Tongue (tissue), 2 donors: ENCODE data around the gene KRTAP20-2. TPM values are rescaled to one million over a fixed set of nuclear protein-coding genes. Genes with fewer than 3 reads are reported as not detected.

Source experiments
- DNase-seq: peaks from one replicate; pipeline ENCODE4 v3.0.0-alpha.2; 2015
- total RNA-seq: library from RNA; depleted of rRNA; stranded (reverse); fragments of >200 nt; gene quantifications from one replicate; pipeline ENCODE4 v1.2.3, GENCODE V29; 2014

KRTAP20-2 gene
- not detected for total RNA-seq

DNA sequence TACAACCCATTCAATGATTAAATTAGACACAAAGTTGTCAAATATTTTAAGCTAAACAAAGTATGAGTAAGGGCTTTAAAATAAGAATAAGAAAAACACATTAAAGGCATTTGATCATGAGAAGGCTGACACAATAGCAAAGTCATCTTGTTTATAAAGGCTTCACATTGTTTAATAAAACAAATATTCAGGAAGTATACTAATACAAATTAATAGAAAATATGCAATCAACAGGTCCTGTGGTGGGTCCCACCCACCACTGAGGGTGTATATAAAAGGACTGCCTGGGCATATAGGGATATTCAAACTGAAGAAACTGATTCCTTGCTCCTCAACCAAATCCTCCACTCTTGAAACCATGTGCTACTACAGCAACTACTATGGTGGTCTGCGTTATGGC, at the start of gene KRTAP20-2:
Gene KRTAP20-2, plus strand, starts transcription at position 301 of the 400 bp plus-strand sequence. Its CDS starts 58 bp downstream, at position 359.
- DNase-seq: no peak

DNA sequence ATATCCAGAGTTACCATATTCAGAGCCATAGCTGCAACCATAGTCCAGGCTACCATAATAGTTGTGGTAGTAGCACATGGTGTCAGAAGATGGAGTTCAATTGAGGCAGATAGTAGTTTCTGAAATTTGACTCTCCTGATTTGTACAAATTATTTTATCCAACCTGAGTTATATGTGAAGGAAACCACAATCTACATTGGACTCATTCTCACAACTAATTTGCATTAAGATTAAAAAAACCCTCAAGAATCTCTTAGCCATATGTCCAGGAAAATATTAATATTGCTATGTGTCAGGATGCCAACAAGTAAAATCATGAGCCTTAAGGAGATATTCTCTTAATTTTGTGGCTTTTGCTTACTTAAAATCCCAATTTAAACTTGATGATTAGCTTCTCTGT, 44.7 kb upstream of the KRTAP20-2 start, which contains the start of gene KRTAP22-2:
Gene KRTAP22-2, minus strand, starts transcription at position 101 of the 400 bp plus-strand sequence.
- DNase-seq: no peak

DNA sequence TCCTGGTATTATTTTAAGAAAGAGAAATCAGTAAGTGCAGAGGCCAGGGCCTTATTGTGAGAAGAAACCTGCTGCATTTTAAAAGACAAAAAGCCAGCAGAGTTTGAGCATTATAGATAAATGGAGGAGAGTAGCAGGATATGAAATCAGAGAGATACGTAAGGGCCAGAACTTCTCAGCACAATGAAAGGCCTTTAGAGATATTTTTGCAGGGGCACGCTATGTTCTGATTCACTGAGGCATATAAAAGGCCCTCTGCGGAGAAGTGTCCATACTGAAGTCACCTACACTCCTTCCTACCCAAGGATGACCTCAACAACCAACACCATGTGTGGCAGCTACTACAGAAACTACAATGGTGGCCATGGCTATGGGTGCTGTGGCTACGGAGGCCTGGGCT, 42.9 kb upstream of the KRTAP20-2 start, which contains the start of gene KRTAP6-3:
Gene KRTAP6-3, plus strand, starts transcription at position 301 of the 400 bp plus-strand sequence. Its CDS starts 6 bp downstream, at position 307.
- DNase-seq: no peak

DNA sequence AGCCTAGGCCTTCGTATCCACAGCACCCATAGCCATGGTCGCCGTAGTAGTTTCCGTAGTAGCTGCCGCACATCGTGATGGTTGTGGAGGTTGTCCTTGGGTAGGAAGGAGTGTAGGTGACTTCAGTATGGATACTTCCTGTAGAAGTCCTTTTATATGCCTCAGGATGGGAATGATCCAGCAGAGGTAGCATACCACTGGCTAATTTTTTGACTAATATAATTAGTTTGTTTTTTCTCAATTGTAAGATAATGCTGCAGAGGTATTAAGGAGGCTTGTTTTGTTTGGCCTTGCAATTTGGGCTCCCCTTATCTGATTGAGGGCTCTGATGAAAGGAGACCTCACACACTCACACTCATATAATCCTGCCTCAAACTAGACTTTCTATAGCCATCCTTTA, 36.2 kb upstream of the KRTAP20-2 start, which contains the start of gene KRTAP6-2:
Gene KRTAP6-2, minus strand, starts transcription at position 101 of the 400 bp plus-strand sequence. Its CDS starts 28 bp downstream, at position 73.
- DNase-seq: no peak

DNA sequence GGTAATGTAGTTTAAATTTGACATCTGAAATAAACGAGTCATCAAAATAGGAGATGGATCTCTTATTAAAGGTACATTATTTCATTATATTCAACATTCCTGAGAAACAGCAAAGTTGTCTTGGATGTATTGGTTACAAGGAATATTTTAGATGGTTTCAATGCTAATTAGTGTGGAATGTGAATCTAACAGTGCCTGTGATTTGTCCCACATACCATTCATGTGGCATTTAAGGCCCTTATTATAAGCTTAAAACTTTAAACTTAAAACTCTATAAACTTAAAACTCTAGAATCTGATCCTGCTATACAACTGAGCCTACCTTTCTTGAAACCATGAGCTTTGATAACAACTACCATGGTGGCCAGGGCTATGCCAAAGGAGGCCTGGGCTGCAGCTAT, 34.2 kb upstream of the KRTAP20-2 start, which contains the start of gene KRTAP22-1:
Gene KRTAP22-1, plus strand, starts transcription at position 301 of the 400 bp plus-strand sequence.
- DNase-seq: no peak

DNA sequence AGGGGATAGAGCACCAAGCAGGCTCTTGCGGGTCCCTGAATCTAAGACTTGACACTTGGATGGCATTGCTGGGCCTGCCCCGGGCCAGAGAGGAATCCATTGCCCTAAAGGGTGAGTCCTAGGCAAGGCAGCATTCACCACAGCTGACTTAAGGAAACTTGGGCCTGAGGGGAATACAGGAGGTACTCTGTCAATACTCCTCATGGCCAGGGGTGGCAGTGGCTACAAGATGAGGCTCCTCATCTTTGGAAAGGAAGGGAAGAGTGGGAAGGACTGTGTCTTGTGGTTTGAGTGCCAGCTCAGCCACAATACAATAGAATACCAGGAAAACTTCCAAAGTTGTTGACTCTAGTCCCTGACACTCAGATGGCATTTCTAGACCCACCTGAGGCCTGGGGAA, 29.0 kb upstream of the KRTAP20-2 start:
- DNase-seq: no peak

DNA sequence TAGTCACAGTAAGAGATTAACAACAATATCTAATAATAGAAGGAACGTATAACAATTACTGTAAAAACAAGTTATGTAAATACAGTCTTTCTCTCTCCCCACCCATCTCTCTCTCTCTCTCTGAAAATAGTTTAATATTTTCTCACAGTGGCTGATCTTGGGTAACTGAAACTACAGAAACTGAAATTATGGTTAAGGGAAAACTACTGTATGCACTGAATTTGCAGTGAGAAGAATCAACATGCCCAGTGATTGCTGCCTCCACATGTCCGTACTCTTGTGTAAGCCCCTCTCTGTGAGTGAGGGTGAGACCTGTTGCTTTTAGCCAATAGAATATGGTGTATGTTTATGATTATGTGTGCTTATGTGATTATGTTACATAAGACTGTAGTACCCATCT, 22.9 kb upstream of the KRTAP20-2 start:
- no peak for DNase-seq

DNA sequence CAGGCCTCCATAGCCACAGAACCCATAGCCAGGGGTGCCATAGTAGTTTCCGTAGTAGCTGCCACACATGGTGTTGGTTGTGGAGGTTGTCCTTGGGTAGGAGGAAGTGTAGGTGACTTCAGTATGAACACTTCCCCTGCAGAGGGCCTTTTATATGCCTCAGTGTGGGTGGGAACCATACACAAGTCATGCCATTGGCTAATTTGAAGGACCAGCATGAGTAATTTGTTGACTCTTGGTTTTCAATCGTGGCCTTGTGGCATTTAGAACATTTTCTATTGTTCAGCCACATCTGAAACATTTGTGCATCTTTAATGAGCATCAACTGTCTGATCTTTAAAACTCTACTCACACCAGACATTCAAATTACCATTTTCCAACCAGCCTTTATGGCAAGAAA, 21.2 kb upstream of the KRTAP20-2 start, which contains the start of gene KRTAP6-1:
Gene KRTAP6-1, minus strand, starts transcription at position 95 of the 400 bp plus-strand sequence. Its CDS starts 26 bp downstream, at position 69.
- DNase-seq: no peak

DNA sequence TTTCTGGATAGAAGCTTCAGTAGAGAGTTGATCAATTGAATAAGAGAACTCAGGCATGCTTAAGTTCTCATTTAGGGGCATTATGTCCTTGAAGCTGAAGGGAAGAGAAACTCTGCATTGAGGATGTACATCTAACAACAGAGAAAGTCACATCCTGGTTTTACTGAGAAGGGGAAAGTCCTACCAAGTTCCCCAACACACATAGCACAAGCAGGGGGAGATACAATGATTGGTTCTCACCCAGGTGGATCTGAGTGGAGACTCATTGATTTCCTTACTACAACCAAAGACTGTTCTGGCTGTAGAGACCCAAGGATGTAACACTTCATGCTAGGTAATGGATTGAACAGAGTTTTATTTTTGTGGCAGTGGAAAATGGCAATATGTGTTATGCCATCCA, 19.8 kb upstream of the KRTAP20-2 start:
- DNase-seq: no peak

DNA sequence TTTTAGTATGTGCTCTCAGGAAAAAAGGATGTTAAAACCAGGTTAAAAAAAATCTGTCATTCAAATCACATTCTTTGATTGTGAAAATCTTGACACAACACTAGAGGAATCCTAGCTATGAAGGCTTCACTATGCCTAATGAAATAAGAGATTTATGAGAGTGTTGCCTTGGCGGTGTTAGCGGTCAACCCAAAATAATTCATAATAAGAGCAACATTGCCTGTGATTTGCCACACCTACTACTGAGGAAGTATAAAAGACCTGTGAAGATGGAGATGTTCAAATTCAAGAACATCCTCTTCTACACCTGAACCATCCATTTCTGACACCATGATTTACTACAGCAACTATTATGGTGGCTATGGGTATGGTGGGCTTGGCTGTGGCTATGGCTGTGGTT, 18.9 kb upstream of the KRTAP20-2 start, which contains the start of gene KRTAP20-1:
Gene KRTAP20-1, plus strand, starts transcription at position 301 of the 400 bp plus-strand sequence. Its CDS starts 30 bp downstream, at position 331.
- no peak for DNase-seq

DNA sequence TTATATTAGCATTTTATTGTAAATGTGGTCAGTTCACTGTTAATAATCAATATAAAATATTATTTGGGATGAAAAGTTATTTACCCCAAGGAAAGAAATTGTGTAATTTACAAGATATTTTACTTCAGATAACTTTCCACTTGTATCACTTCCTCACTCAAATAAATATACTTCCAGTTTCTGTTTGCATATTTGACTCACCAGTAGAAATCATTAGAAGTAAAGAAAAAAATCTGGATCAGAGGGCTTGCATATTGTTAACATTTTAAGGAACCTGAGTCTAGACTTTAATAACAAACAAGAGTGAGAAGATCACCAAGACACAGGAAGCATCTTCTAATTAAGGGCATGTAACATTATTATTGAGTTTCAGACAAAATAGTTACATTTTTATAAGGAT, 14.9 kb upstream of the KRTAP20-2 start:
- no peak for DNase-seq

DNA sequence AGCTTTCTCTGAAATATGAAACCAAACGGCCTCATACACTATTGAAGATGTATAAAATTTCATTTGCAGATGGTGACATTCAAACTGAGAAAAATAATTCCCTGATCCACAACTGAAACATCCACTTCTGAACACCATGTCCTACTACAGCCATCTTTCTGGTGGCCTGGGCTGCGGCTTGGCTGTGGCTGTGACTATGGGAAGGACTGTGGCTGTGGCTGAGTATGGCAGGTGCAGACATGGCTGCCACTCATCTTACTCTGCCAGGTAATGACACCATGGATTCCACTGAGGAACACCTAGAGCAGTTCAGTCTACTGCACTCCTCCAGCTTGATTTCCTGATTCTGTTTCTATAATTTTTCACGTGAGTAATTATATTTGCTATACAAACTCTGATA, 14.5 kb upstream of the KRTAP20-2 start, which contains the start of gene KRTAP20-4:
Gene KRTAP20-4, plus strand, starts transcription at position 106 of the 400 bp plus-strand sequence.
- DNase-seq: no peak

DNA sequence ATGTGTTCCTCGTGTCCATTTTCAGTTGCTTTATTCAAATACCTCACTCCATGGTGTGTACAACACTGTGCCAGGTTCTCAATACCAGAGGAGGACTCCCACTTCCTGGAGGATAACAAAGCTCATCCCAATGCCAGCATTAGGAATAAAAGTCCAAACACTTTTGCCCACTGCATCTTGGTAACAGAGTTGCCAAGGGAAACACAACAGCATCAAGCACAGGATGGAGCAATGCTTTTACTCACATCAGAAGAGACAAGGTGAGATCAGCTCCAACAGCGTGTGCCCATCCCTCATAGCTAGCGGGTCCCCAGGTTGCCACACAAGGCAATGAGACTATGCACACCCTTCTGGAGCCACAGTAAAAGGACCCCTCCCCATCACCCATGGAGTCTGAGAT, 11.6 kb upstream of the KRTAP20-2 start:
- DNase-seq: no peak

DNA sequence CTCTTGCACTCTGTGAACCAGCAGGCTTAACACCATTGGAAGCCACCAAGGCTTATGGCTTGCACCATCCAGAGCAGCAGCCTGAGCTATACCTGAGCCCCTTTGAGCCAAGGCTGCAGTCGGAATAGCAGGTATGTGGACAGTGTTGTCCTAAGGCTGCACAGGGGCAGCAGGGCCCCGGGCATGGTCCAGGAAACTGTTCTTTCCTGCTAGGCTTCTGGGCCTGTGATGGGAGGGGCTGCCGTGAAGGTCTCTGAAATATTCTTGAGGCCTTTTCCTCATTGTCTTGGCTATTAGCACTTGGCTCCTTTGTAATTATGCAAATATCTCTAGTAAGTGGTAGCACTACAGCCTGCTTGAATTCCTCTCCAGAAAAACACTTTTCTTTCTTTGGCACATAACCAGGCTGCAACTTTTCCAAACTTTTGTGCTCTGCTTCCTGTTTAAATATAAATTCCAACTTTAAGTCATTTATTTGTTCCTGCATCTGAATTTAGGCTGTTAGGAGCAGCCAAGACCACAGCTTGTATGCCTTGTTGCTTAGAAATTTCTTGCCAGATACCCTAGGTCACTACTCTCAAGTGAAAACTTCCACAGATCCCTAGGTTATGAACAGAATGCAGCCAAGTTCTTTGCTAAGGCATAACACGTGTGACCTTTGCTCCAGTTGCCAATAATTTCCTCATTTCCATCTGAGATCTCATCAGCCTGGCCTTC, 9.4 kb upstream of the KRTAP20-2 start:
- DNase-seq: no peak

DNA sequence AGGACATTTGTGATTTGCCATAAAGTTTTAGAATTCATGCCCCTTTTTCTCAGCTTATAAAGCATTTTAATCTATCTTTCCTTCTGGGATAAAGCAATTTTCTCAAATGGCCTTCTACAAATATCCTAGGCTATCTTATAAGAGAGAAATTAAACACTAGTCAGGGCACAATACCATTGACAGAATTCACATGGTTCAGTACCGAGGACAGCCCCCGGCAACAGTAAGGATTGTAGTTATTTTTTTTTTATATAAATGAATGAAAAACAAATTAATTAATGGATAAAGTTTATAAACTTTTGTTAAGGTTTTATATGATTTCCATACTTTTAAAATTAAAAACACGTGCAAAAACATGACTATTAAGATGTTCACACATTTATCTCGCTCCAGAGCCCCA, 6.9 kb upstream of the KRTAP20-2 start:
- DNase-seq: no peak

DNA sequence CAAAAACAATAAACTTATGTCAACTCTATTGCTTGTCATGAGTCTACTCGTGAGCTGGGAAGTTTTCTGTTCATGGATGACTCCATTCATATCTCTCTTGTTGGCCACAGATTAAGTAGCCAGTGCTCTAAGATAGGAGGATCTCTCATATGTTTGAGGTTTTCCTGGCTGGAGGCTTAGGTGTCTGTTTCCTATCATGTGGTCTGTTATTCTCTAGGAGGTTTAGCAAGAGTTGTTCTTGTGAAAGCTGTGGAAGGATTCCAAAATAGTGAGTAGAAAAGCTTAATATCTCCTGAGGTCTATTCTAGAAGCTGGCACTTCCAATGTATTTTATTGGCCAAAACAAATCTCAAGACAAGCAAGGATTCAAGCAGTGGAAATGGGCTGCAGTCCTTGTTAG, 5.8 kb upstream of the KRTAP20-2 start:
- peak; percentile 0 for DNase-seq

DNA sequence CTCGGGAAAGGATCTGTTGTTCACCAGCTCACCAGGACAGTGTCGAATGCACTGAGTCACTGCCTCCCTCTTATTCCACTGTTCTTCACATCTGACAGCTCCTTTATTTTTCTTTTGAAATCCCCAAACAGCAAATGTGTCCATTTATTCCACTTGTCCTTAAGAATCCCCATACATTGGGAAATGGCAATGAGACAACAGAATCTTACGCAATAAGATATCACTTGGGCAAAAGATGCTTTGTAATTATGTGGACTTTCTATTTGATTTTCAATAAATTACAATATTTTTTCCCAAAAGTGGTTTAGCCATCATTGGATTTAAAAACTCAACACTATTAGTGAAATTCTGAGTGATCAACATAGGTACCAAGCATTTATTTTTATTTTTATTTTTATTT, 3.7 kb downstream of the KRTAP20-2 start:
- DNase-seq: no peak

DNA sequence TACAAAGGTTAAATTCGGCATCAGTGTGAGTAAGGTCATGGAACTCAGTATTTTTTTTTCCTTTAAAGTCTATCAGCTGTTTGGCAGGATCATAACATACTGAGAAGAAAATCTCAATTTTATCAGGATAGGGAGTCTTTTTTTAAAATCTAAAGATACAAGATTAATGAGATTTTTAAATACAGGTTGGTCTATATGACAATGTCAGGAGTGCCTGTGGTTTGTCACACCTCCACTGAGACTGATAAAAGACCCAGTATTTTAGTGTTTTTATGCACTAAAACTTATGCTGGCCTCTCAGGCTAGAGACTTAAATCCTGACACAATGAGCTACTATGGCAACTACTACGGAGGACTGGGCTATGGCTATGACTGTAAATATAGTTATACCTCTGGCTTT, 7.6 kb downstream of the KRTAP20-2 start, which contains the start of gene KRTAP20-3:
Gene KRTAP20-3, plus strand, starts transcription at position 301 of the 400 bp plus-strand sequence.
- no peak for DNase-seq

DNA sequence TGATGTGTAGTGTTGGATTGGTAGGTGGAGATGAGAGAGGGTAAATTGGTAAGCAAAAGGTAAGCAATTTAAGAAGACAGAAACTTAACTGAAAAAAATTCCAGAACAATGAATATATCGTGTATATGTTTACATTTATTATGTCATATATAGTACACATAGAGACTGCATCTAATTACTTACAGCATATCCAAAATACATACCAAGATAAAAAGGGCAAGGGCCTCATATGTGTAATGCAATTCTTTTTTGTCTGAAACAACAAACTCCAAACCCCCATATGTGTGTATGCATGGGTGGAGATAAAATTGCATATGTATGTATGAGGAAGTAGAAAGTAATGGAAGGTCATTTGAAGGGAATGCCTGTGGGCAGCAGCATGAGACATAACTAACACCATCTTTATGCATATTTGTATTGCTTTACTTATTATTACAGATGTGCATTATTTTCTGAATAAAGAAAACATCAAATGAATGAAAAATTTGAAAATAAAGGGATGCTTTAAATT, 12.0 kb downstream of the KRTAP20-2 start:
- DNase-seq: no peak

DNA sequence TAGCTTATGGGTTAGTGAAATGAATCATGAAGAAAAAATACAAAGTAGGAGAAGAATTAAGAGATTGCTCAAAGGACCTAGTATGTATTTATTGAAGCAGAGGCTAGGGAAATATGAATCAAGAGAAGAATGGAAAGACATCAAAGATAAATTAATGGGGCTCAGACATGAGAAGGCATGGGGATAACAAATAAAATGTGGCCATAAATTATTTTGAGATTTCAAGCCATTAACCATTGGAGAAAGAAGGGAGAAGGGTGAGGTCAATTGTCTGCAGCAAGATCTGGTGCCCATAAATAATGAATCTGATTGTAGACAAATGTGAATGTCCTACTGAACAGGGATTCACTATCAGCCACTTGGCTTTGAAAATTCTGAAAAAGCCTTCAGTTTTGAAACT, 17.9 kb downstream of the KRTAP20-2 start:
- DNase-seq: no peak

DNA sequence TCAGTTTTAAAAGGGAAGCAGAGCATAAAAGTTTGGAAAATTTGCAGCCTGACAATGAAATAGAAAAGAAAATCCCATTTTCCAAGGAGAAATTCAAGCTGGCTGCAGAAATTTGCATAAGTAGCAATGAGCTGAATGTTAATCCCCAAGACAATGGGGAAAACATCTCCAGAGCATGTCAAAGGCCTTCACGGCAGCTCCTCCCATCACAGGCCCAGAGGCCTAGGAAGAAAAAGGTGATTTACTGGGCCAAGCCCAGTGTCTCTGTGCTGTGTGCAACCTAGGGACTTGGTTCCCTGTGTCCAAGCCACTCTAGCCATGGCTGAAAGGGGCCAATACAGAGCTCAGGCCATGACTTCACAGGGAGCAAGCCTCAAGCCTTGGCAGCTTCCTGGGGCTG, 33.8 kb downstream of the KRTAP20-2 start:
- no peak for DNase-seq

DNA sequence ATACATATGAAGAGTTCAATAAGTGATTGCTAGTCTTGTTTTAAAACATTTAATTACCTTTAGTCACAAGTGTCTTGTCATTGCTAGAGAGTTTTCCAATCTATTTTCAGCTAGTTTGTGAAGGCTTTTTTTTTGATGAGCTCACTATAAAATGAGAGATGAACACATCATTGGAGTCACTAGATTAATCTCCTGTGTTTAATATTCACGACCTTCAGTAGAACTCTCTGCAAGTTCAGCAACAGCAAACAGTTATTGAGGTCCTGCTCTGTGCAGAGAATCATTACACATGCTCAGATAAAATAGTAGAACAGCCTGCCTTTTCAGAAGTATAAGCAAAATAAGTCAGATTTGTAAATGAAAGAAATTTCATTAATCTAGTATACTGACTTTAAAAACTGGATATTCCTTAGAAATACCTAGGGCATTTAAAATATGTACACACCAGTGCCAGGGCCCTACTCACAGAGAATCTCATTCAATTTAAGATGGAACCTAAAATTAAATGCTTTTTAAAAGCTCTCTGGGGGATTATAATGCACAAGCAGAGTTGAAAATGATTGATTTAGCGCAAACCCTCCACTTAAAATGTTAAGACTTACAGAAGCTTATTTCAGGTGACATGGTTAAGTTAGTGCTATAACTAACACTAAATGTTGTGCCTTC, 38.1 kb downstream of the KRTAP20-2 start:
- no peak for DNase-seq

DNA sequence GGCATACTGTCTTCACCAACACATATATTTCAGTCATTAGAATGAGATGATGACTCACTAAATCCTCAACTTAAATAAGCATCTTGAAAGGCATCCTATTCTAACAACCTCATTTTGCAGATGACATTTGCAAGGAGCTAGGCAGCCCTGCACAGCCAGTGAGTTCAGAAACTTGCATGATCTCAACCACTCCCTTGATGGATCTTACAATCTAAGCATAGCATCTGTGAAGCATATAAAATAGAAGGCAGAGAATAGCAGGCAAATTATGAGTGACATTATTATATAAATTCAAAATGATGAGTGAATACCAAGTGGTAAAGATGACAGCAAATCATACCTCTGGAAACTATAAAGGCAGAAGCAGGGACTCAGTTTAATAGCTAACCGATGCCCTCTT, 39.3 kb downstream of the KRTAP20-2 start:
- DNase-seq: no peak
